ENCODE measurements around the gene EPAS1.

DNA sequence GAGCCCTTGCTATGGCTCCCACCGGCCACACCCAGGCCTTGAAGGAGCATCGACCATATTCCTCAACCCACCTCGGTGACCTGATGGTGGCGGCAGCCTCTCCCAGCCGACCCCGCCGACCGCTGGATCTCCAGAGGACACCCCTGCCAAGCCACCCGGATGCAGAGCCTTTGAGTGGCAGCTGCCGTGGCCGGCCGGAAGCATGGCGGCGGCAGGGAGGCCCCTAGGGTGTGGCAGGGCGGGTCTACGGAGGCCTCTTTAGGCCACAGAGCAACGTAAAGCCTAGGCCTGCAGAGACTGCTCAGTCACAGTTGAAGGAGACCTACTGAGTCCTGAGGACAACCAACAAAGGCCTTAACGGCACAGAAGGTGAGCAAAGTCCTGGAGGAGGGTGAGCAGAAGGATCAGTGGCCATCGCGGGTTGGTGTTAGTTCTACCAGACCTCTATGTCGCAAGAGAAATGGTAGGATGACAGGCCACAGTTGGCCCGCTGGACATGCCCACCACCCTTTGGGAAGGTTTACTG lies 131.8 kb downstream of the EPAS1 start:
- TF ChIP-seq EZH2phosphoT487 (IDR thresholded peaks at IDR 0.05; ENCODE audit: insufficient read depth, low read depth) (no peak), EZH2 (IDR thresholded peaks at IDR 0.05; ENCODE audit: insufficient read depth, poor library complexity, severe bottlenecking) (no peak)
